Muscle layer of duodenum (tissue), 2 donors: ENCODE data around the gene RBKS.

Experiments
- H3K27ac ChIP-seq: one replicate; pipeline ENCODE4 v1.7.0; 2013; ENCODE audit warnings: mild to moderate bottlenecking, low read length
- H3K27me3 ChIP-seq: one replicate; pipeline ENCODE4 v1.7.0; 2013; ENCODE audit warnings: low read depth, mild to moderate bottlenecking, control low read depth, low read length
- H3K36me3 ChIP-seq, 2 donors: one replicate each; pipeline ENCODE4 v1.7.0; 2013; ENCODE audit warnings: low read length in 2 of 2, control low read depth in 1 of 2, mild to moderate bottlenecking in 1 of 2; ENCODE audit not compliant: insufficient read depth in 2 of 2, control insufficient read depth in 1 of 2
- H3K4me1 ChIP-seq, 2 donors: one replicate each; pipeline ENCODE4 v1.7.0; 2013; ENCODE audit warnings: low read length in 2 of 2, mild to moderate bottlenecking in 2 of 2, control low read depth in 1 of 2, moderate library complexity in 1 of 2; ENCODE audit not compliant: insufficient read depth in 2 of 2, control insufficient read depth in 1 of 2
- H3K4me3 ChIP-seq, 2 donors: one replicate each; pipeline ENCODE4 v1.7.0; 2013; ENCODE audit warnings: low read length in 2 of 2, low read depth in 1 of 2, mild to moderate bottlenecking in 1 of 2
- H3K9me3 ChIP-seq, 2 donors: one replicate each; pipeline ENCODE4 v1.7.0; 2013; ENCODE audit warnings: low read length in 2 of 2, control low read depth in 1 of 2, mild to moderate bottlenecking in 1 of 2; ENCODE audit not compliant: control insufficient read depth in 1 of 2
- donor health status: healthy.

Gene RBKS

DNA sequence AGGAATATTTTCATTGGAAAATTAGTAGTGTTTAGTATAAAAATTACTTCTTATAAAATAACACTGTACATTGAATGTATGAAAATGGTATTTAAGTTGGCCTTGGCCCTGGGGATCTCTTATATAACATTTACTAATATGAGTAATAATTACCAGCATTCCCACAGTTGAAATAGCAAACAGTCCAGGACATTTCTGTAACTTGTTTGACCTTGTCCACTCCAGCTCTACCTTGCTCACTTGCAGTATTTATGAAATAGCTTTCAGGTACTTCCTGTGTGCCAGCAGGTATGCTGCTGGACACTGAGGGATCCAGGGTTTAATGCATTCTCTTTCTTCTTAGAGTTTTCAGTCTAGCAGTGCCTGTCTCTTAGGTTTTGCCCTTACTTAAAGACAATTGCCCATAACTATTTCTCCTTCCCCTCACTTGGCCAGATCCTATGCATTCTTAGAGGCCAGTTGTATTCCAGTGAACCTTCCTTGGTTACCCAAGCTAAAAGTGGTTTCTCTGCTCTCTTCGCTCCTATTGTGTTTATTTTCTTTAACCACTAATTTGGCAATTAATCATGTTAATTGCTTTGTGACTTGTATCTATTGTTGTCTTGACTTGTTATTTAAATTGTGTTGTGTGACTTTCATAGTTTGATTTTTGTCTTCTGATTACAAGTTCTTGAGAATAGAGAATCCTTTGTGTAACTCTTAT lies 26.3 kb upstream of the RBKS start:
- no peaks in the 10 kb centered on the region for H3K36me3 ChIP-seq
- H3K4me1 ChIP-seq: peaks cover 12% of the 10 kb centered on the region in 2 donors
- H3K9me3 ChIP-seq: no peaks in the 10 kb centered on the region
- H3K4me3 ChIP-seq: no peak overlapping the region
- H3K27me3 ChIP-seq: no peaks in the 10 kb centered on the region
- H3K27ac ChIP-seq: peak overlapping the region; percentile 62

DNA sequence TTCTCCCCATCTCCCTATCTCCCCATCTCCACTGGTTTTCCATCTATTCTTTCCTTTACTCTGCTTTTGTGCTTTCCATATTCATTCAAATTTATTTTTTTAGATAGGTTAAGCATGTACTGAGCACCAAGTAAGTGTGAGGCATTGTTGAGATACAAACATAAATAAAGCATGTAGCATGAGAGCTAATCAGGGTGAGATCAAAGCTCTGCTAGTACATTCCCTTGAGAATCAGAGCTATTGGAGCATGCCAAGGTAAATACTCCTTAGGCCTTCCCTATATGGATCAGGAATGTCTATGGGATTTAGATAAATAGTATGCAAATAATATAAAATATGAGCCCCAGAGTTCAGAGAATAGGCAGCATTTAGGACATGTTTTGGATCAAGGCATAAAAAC lies 25.7 kb upstream of the RBKS start:
- Histone ChIP-seq H3K27ac (peak overlapping the region; percentile 62), H3K4me1 (peaks cover 12% of the 10 kb centered on the region in 2 donors), H3K4me3 (no peak overlapping the region), H3K36me3 (no peaks in the 10 kb centered on the region), H3K9me3 (no peaks in the 10 kb centered on the region), H3K27me3 (no peaks in the 10 kb centered on the region)

DNA sequence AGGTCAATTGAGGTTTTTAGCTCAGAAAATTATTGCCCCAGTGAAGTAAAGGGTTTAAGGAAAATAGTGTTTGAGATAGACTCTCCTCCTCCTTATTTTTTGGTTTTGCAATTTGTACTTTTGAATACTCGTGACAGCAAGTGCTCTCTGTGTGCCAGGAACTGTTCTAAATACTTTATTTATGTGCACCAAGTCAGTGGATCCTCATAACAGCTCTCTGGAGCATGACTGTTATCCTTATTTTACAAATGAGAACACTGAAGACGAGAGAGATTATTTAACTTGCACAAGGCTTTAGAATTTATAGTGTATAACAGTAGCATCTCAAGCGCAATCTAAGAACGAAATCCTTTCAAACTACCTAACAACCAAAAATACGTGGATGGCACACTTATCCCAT lies 25.0 kb upstream of the RBKS start:
- no peaks in the 10 kb centered on the region for H3K36me3 ChIP-seq

DNA sequence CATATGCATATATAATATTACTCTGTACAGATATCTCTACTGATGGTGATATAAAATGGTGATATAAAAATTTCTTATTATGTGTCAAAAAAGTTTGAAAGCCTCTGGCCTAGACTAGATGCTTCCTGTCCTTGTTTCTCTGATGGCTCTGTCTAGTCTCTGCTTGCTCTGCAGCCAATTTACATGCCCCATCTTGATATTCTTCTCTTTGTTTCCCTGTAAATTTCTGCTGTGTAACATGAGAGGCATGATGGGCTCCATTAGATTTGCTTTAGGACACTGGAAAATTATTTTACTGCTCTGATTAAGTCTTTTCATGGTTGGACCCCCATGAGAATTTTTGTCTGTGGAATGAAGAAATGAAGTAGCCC lies 24.6 kb upstream of the RBKS start:
- H3K4me3 ChIP-seq: no peak overlapping the region
- H3K27ac ChIP-seq: peak overlapping the region; percentile 56
- peaks cover 12% of the 10 kb centered on the region in 2 donors for H3K4me1 ChIP-seq
- no peaks in the 10 kb centered on the region for H3K36me3 ChIP-seq
- H3K9me3 ChIP-seq: no peaks in the 10 kb centered on the region
- no peaks in the 10 kb centered on the region for H3K27me3 ChIP-seq

More for the DNA sequence above, 25.0 kb upstream of the RBKS start:
- Histone ChIP-seq H3K27me3 (no peaks in the 10 kb centered on the region), H3K4me3 (no peak overlapping the region), H3K4me1 (peaks cover 12% of the 10 kb centered on the region in 2 donors), H3K9me3 (no peaks in the 10 kb centered on the region), H3K27ac (peak overlapping the region; percentile 56)

DNA sequence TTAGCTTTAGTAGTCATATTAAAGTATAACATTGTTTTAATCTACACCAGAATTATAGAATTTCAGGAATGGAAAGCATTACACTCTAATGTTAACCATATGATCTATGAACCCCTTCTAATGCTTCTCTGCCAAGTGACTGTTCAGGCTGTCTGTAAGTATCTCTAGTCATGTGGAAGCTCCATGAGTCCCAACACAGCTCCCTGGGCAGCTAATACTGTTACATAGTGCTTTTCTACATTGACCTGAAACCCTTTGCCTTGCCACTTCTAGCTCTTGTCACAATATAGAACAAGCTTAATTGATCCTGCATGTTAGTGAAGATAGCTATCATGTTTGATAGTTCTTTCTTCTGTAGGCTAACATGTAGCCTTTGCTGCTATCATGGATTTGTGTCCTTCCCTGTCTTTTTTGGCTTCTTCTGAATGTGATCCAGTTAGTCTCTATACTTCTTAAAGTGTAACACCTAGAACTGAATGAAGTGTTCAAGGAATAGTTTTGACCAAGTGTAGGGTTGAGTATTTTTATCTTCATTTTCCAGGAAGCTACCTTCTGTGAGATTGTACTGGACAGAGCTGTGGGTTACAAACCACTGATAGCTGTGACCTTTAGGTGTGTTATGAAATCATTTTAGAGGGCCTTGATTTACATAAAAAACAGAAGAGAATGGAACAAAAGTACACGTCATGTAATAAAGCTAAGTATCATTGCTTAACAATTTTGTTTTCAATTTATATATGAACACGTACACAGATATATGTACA lies 24.0 kb upstream of the RBKS start:
- H3K36me3 ChIP-seq: no peaks in the 10 kb centered on the region
- no peak overlapping the region for H3K4me3 ChIP-seq
- no peaks in the 10 kb centered on the region for H3K27me3 ChIP-seq
- peaks cover 12% of the 10 kb centered on the region in 2 donors for H3K4me1 ChIP-seq
- H3K27ac ChIP-seq: peak overlapping the region; percentile 56
- no peaks in the 10 kb centered on the region for H3K9me3 ChIP-seq

DNA sequence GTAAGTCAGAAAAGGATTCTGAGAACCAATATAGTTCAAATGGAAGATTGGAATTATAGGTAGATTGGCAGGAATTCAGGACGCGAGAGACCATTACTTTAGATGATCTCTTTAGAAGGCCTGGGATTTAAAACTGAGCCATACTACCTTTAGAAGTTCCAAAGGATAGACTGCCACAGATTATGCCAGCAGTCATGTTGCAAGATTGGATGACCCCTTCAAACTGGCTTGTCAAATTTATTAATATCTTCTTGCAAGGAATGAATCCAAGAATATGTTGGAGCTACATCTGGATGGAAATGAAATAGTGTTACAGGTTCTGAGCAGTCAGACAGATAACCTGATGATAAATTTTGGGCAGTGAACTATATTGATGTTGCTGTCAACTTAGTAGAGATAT lies 22.3 kb upstream of the RBKS start:
- Histone ChIP-seq H3K36me3 (no peaks in the 10 kb centered on the region), H3K9me3 (no peaks in the 10 kb centered on the region), H3K27me3 (no peaks in the 10 kb centered on the region), H3K4me3 (no peak overlapping the region), H3K27ac (no peak overlapping the region), H3K4me1 (peaks cover 12% of the 10 kb centered on the region in 2 donors)

DNA sequence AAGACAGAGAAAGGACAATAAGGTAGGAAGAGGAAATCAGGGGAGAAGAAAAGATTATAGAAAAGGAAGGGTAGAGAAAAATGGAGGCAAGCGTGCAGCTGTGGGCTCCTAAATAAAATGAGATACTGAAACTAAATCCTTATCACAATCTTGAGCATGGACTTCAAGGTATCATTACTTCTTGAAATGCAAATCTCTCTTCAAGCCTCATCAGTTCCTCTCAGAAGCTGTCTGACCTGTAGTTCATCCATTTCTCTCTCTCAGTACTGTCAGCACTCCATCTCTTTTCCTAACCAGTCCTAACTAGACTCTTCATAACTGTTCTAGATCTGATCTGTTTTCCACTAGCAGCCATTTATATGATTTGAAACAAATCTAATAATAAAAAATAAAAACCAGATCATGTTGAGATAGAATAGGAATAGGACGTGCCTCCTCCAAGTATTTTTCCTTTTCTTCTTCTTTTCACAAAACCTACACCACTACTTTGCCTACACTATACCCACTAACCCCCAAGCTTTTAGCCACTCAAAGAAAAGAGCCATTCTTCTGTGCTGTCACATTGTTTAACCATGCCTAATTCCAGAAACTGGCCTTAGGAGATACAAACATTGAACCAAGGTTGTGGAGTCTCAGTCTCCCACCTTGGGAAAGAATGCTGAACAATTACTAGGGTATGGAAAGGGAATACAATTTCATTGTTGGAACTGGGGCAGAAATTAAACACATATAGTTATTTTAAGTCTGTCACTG lies 21.4 kb upstream of the RBKS start:
- no peaks in the 10 kb centered on the region for H3K36me3 ChIP-seq
- H3K4me1 ChIP-seq: peaks cover 11 to 12% of the 10 kb centered on the region in 2 donors
- no peaks in the 10 kb centered on the region for H3K9me3 ChIP-seq
- no peaks in the 10 kb centered on the region for H3K27me3 ChIP-seq
- H3K27ac ChIP-seq: no peak overlapping the region
- no peak overlapping the region for H3K4me3 ChIP-seq

DNA sequence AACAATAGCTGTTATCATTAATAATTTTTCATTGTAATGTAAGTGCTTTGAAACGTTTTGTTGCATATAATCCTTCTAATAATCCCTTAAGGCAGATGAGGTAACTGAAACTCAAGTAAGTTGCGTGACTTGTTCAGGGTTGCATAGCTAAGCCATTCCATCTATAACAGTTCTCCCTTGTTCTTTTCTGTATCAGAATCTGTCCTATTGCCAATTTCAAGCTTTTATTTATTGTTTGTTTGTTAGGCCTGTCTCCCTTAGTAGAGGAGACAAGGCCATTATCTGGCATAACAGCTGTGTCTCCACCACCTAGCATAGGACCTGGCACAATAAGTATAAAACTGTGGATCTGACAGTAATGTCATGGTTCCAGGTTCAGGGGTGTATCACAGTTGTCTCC lies 19.7 kb upstream of the RBKS start:
- Histone ChIP-seq H3K9me3 (no peaks in the 10 kb centered on the region), H3K27me3 (no peaks in the 10 kb centered on the region), H3K36me3 (no peaks in the 10 kb centered on the region), H3K4me1 (peaks cover 3 to 5% of the 10 kb centered on the region in 2 donors), H3K4me3 (no peak overlapping the region), H3K27ac (no peak overlapping the region)

DNA sequence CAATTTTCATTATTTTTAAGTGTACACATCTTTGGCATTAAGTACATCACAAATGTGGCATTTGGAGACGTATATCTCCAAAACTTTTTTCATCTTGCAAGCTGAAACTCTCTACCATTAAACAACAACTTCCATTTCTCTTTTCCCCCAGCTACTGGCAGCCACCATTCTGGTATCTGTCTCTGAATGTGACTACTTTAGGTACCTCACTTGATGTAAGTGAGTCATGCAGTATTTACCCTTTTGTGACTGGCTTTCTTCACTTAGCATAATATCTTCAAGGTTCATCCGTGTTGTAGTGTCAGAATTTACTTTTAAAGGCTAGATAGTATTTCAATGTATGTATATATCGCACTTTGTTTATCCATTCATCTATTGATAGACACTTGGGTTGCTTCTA lies 17.4 kb upstream of the RBKS start:
- no peak overlapping the region for H3K4me3 ChIP-seq
- H3K27me3 ChIP-seq: no peaks in the 10 kb centered on the region
- no peaks in the 10 kb centered on the region for H3K36me3 ChIP-seq
- no peaks in the 10 kb centered on the region for H3K9me3 ChIP-seq
- H3K4me1 ChIP-seq: no peaks in the 10 kb centered on the region
- no peak overlapping the region for H3K27ac ChIP-seq

DNA sequence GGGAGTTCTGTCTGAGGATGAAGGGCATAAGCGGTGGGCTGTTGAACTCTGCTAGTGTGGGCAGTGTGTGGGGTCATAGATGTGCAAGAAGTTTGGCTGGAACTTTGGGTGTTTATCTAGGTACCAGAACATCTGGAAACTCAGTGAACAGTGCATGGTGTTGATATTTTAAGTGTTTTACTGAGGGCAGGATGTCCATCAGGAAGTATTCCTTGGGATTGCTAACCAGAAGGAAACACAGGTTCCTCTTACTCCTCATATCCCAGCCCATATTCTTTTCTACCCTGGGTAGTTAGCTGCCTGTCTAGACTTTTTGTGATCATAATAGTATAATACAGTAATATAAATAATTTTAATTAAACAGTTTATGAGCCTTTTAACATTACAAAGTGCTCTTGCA lies 15.9 kb upstream of the RBKS start:
- H3K27me3 ChIP-seq: no peaks in the 10 kb centered on the region
- H3K27ac ChIP-seq: no peak overlapping the region
- H3K36me3 ChIP-seq: no peaks in the 10 kb centered on the region
- no peak overlapping the region for H3K4me3 ChIP-seq
- H3K9me3 ChIP-seq: no peaks in the 10 kb centered on the region
- no peaks in the 10 kb centered on the region for H3K4me1 ChIP-seq

DNA sequence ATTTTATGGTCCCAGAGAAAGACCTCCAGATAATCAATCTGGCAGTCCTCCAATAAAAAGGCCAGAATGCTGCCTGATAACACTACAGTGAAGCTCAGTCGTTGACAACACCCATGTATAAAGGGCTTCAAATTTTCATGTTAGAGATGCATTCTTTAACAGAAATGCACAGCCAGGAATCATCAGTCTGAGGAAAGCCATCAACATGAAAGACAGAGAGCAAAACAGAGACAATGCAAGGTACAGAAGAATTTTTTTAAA lies 14.1 kb upstream of the RBKS start:
- H3K27me3 ChIP-seq: no peaks in the 10 kb centered on the region
- no peaks in the 10 kb centered on the region for H3K36me3 ChIP-seq
- no peak overlapping the region for H3K27ac ChIP-seq
- no peak overlapping the region for H3K4me3 ChIP-seq
- H3K4me1 ChIP-seq: no peaks in the 10 kb centered on the region
- no peaks in the 10 kb centered on the region for H3K9me3 ChIP-seq
